ENCODE results near the gene SFPQ. TPM values are rescaled to one million over a fixed set of nuclear protein-coding genes. Genes with fewer than 3 reads are reported as not detected.

Gene SFPQ
- total RNA-seq, 4 donors from 2014 or later = 169 to 431 (median 245) TPM

DNA sequence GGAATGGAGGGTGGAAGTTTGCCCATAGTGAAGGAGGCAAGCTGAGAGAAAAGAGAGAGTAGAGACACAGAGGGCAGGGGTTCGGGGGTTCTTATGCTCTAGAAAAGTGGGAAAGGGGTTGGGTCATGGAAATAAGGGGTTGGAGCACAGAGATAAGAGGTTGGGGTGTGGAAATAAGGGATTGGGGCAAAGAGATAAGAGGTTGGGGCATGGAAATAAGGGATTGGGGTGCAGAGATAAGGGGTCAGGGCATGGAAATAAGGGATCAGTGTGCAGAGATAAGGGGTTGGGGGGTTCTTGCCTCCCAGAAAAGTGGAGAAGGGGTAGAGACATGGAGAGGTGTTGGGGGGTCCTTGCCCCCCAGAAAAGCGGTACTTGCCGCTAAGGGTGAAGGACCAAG, 56.2 kb downstream of the SFPQ start:
- in situ Hi-C loops (cut with MboI; ENCODE audit: low pct_ligation_motif_present in 1 of 4, low pct_unique_long_range_greater_than_20kb in 1 of 4, low sequenced_read_pairs in 3 of 4) = no loop called here
- no peak overlapping the region for H3K4me3 ChIP-seq

More for the DNA sequence above, 56.2 kb downstream of the SFPQ start:
- H3K27me3 ChIP-seq = no peaks in the 10 kb centered on the region
- intact Hi-C loops (cut with DNase I; ENCODE audit: low total_unique reads) = no loop called here
- H3K9me3 ChIP-seq = no peaks in the 10 kb centered on the region
- TF ChIP-seq POLR2A (IDR thresholded peaks at IDR 0.05) (no peak), EP300 (IDR thresholded peaks at IDR 0.05; ENCODE audit: low read depth) (no peak), POLR2AphosphoS5 (IDR thresholded peaks at IDR 0.05) (no peak)
- TF ChIP-seq, protein P1, sequence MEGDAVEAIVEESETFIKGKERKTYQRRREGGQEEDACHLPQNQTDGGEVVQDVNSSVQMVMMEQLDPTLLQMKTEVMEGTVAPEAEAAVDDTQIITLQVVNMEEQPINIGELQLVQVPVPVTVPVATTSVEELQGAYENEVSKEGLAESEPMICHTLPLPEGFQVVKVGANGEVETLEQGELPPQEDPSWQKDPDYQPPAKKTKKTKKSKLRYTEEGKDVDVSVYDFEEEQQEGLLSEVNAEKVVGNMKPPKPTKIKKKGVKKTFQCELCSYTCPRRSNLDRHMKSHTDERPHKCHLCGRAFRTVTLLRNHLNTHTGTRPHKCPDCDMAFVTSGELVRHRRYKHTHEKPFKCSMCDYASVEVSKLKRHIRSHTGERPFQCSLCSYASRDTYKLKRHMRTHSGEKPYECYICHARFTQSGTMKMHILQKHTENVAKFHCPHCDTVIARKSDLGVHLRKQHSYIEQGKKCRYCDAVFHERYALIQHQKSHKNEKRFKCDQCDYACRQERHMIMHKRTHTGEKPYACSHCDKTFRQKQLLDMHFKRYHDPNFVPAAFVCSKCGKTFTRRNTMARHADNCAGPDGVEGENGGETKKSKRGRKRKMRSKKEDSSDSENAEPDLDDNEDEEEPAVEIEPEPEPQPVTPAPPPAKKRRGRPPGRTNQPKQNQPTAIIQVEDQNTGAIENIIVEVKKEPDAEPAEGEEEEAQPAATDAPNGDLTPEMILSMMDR (IDR thresholded peaks at IDR 0.05) = no peak
- no peaks in the 10 kb centered on the region for H3K36me3 ChIP-seq
- no peak overlapping the region for H3K27ac ChIP-seq
- no peaks in the 10 kb centered on the region for H3K4me1 ChIP-seq
- DNase-seq = no peak
- WGBS, 2 donors (ENCODE audit: low coverage in 1 of 2) = 87 to 90% methylated on average over 3 of the region's 3 CpGs

Small RNAs within 50 kb of the gene (small RNA-seq; reads per million reads assigned to genes)
- 0 reads per million in 4 donors for gene RF00019

Other genes starting within 250 kb of the SFPQ start
- gene TMEM35B, start 207.8 kb downstream of the SFPQ start, total RNA-seq = 10 to 100 TPM in 3 of 4 donors, not detected in 1; 24.3 to 35.8 (median 26.5) TPM
- 10 to 100 TPM in 3 of 4 donors, 1 to 10 TPM in 1; 9.0 to 39.4 (median 24.1) TPM for gene ZMYM6, start 161.2 kb downstream of the SFPQ start, total RNA-seq
- gene ZMYM1, start 113.8 kb downstream of the SFPQ start, total RNA-seq = 10 to 100 TPM in 3 of 4 donors, 1 to 10 TPM in 1; 3.7 to 19.7 (median 13.5) TPM
- 10 to 100 TPM in 3 of 4 donors, 1 to 10 TPM in 1; 7.9 to 27.9 (median 25.5) TPM for gene ZMYM4, start 75.6 kb upstream of the SFPQ start, total RNA-seq